T-helper 1 cell treated with Interleukin-12 subunit alpha and Interleukin-12 subunit beta and Interleukin-4 antibody, amounts not matched to agents 30 μg/mL and 1 μg/mL, for 36 hours (primary cell): ENCODE data around the gene PTEN.
"Not testable (repeated sequence)": the region's sequence is repeated elsewhere in the genome, so short reads cannot be mapped to it uniquely, and the experiment has no call there.

Experiments
- H3K27ac Mint-ChIP-seq: one replicate; pipeline ENCODE4 v1.8.0; 2021; ENCODE audit warnings: mild to moderate bottlenecking, mixed read lengths
- H3K27me3 Mint-ChIP-seq: one replicate; pipeline ENCODE4 v1.8.0; 2021; ENCODE audit warnings: low read depth, mixed read lengths
- H3K36me3 Mint-ChIP-seq: one replicate; pipeline ENCODE4 v1.8.0; 2021; ENCODE audit warnings: low read depth, mixed read lengths
- H3K4me1 Mint-ChIP-seq: one replicate; pipeline ENCODE4 v1.8.0; 2021; ENCODE audit warnings: low read depth, mixed read lengths
- H3K4me3 Mint-ChIP-seq: one replicate; pipeline ENCODE4 v1.8.0; 2021; ENCODE audit warnings: mild to moderate bottlenecking, moderate library complexity, mixed read lengths
- H3K9me3 Mint-ChIP-seq: one replicate; pipeline ENCODE4 v1.8.0; 2021; ENCODE audit warnings: mixed read lengths

The PTEN gene

GRCh38 chr10:87863053-87863943 is at the start of gene PTEN, which contains the start of gene KLLN:
TSS of gene PTEN (plus strand) at chr10:87863625. CDS start at chr10:87864470, 845 bp downstream.
TSS of gene KLLN (minus strand) at chr10:87863533. CDS start at chr10:87862487, 1,046 bp downstream.
- peaks cover 19% of the 10 kb centered on the region for H3K36me3 Mint-ChIP-seq
- peaks cover 4% of the 10 kb centered on the region for H3K27me3 Mint-ChIP-seq
- no peaks in the 10 kb centered on the region for H3K9me3 Mint-ChIP-seq
- peaks cover 40% of the 10 kb centered on the region for H3K4me1 Mint-ChIP-seq
- H3K27ac Mint-ChIP-seq: peak within 1 kb of the TSS; percentile 93
- peak within 1 kb of the TSS; percentile 97 for H3K4me3 Mint-ChIP-seq

GRCh38 chr10:87816163-87816897 is 47.1 kb upstream of the PTEN start:
- Mint-ChIP-seq H3K36me3 (peaks cover 16% of the 10 kb centered on the region), H3K27ac (peak overlapping the region; percentile 98), H3K9me3 (no peaks in the 10 kb centered on the region), H3K4me3 (peak overlapping the region; percentile 89), H3K27me3 (no peaks in the 10 kb centered on the region), H3K4me1 (peaks cover 29% of the 10 kb centered on the region)

- H3K36me3 Mint-ChIP-seq: peaks cover 9% of the 10 kb centered on the region
These were observed 46.4 kb upstream of the PTEN start for GRCh38 chr10:87816898-87817608.

GRCh38 chr10:87817609-87818504 is 45.6 kb upstream of the PTEN start, which contains the start of gene ATAD1:
TSS of gene ATAD1 (minus strand) at chr10:87818226. CDS start at chr10:87814599, 3,627 bp downstream.
- H3K27ac Mint-ChIP-seq: peak within 1 kb of the TSS; percentile 98
- H3K27me3 Mint-ChIP-seq: peaks cover 4% of the 10 kb centered on the region
- H3K4me1 Mint-ChIP-seq: peaks cover 28% of the 10 kb centered on the region
- peaks cover 6% of the 10 kb centered on the region for H3K36me3 Mint-ChIP-seq
- no peaks in the 10 kb centered on the region for H3K9me3 Mint-ChIP-seq
- peak within 1 kb of the TSS; percentile 89 for H3K4me3 Mint-ChIP-seq

More at GRCh38 chr10:87816898-87817608, 46.4 kb upstream of the PTEN start:
- Mint-ChIP-seq H3K4me1 (peaks cover 28% of the 10 kb centered on the region), H3K27ac (peak overlapping the region; percentile 98), H3K9me3 (no peaks in the 10 kb centered on the region), H3K4me3 (peak overlapping the region; percentile 89), H3K27me3 (no peaks in the 10 kb centered on the region)

- Mint-ChIP-seq H3K9me3 (no peaks in the 10 kb centered on the region), H3K4me3 (peak overlapping the region; percentile 89), H3K27me3 (peaks cover 4% of the 10 kb centered on the region), H3K27ac (peak overlapping the region; percentile 98), H3K36me3 (peaks cover 6% of the 10 kb centered on the region), H3K4me1 (peaks cover 28% of the 10 kb centered on the region)
These were observed 44.7 kb upstream of the PTEN start for GRCh38 chr10:87818505-87819288.

- H3K9me3 Mint-ChIP-seq: no peaks in the 10 kb centered on the region
These were observed 44.2 kb upstream of the PTEN start for GRCh38 chr10:87819289-87819585.

GRCh38 chr10:87826653-87827052 is 36.8 kb upstream of the PTEN start:
- Mint-ChIP-seq H3K9me3 (no peaks in the 10 kb centered on the region), H3K27me3 (peaks cover 4% of the 10 kb centered on the region), H3K4me3 (no peak overlapping the region), H3K27ac (no peak overlapping the region), H3K4me1 (peaks cover 8% of the 10 kb centered on the region), H3K36me3 (no peaks in the 10 kb centered on the region)

More at GRCh38 chr10:87819289-87819585, 44.2 kb upstream of the PTEN start:
- peaks cover 28% of the 10 kb centered on the region for H3K4me1 Mint-ChIP-seq
- peak overlapping the region; percentile 49 for H3K27ac Mint-ChIP-seq
- peaks cover 4% of the 10 kb centered on the region for H3K27me3 Mint-ChIP-seq
- peak overlapping the region; percentile 22 for H3K4me3 Mint-ChIP-seq
- H3K36me3 Mint-ChIP-seq: peaks cover 6% of the 10 kb centered on the region

GRCh38 chr10:87827681-87828080 is 35.7 kb upstream of the PTEN start:
- Mint-ChIP-seq H3K27ac (no peak overlapping the region), H3K4me3 (no peak overlapping the region), H3K4me1 (peaks cover 8% of the 10 kb centered on the region), H3K36me3 (no peaks in the 10 kb centered on the region), H3K9me3 (no peaks in the 10 kb centered on the region), H3K27me3 (no peaks in the 10 kb centered on the region)

- not testable (repeated sequence) for H3K36me3 Mint-ChIP-seq, H3K4me1 Mint-ChIP-seq, H3K27me3 Mint-ChIP-seq, H3K4me3 Mint-ChIP-seq, H3K9me3 Mint-ChIP-seq, H3K27ac Mint-ChIP-seq
These were observed 34.4 kb upstream of the PTEN start for GRCh38 chr10:87829051-87829450.

GRCh38 chr10:87829986-87830729 is 33.3 kb upstream of the PTEN start:
- Mint-ChIP-seq H3K4me1 (peaks cover 8% of the 10 kb centered on the region), H3K9me3 (no peaks in the 10 kb centered on the region), H3K36me3 (no peaks in the 10 kb centered on the region), H3K27ac (no peak overlapping the region), H3K4me3 (no peak overlapping the region), H3K27me3 (peaks cover 9% of the 10 kb centered on the region)

- no peaks in the 10 kb centered on the region for H3K9me3 Mint-ChIP-seq
- no peak overlapping the region for H3K4me3 Mint-ChIP-seq
- H3K36me3 Mint-ChIP-seq: no peaks in the 10 kb centered on the region
- no peaks in the 10 kb centered on the region for H3K4me1 Mint-ChIP-seq
- H3K27ac Mint-ChIP-seq: no peak overlapping the region
- H3K27me3 Mint-ChIP-seq: peaks cover 9% of the 10 kb centered on the region
These were observed 27.3 kb upstream of the PTEN start for GRCh38 chr10:87836098-87836497.

GRCh38 chr10:87837445-87837844 is 26.0 kb upstream of the PTEN start:
- H3K27ac Mint-ChIP-seq: no peak overlapping the region
- H3K4me3 Mint-ChIP-seq: no peak overlapping the region
- no peaks in the 10 kb centered on the region for H3K9me3 Mint-ChIP-seq
- peaks cover 6% of the 10 kb centered on the region for H3K4me1 Mint-ChIP-seq
- peaks cover 9% of the 10 kb centered on the region for H3K27me3 Mint-ChIP-seq
- H3K36me3 Mint-ChIP-seq: no peaks in the 10 kb centered on the region
